ENCODE results near the gene RSL1D1.

RSL1D1 gene

DNA sequence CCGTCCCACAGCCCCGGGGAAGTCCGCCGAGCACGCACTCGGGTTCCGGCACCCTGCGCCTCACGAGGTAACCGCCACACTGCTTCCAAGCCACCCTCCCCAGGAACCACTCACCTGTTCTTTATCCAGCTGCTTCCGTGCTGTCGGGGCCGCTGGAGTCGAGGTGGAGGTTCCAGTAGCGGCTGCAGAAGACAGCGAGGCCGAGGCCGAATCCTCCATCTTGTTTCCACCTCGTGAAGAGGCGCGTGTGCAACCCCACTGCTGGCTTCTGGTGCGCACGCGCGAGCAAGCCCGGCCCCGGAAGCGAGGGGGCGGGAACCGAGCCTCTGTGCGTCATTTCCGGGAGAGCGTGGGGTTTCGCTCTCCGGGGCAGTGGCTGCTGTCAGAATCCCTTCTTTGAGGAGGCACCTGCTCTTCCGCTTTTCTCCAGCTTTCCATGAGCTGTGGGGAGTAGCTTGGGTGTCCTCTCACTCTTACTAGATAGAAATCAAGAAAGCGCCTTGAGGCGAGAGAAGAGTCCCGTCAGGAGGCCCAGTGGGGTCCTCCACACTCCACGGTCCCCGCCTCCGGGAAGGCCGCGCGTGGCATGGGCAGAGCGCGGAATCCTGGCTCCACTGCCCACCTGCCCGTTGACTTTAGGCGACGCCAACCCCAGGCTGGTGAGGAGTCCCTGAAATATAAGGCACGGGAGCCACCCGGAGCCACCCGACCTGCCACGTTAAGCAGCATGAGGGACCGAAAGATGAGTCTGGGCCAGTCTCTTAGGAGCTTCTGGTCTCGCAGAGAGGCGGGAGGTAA lies at the start of gene RSL1D1:
RSL1D1 (minus strand) TSS at position 249 of the 798 bp plus-strand sequence; CDS start at position 219, 30 bp downstream.
- DNase-seq (ENCODE audit: extremely low read depth in 1 of 2, low read depth in 1 of 2), result peak; percentile 76 to 89

DNA sequence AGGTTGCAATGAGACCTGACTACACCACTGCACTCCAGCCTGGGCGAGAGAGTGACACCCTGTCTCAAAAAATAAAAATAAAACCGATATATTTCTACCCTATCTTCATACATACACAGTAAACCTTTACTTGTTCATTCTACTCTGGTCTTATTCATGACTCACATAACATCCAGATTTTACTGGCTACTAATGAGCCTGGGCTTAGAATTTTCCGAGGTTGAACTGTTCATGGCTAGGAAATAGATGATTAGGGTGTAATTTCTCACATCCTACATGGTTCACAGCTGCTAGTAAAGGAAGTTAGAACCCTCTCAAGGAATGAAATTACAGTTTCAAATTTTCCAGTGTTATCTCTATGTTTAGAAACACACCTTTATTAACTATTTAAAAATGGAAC lies 49.7 kb upstream of the RSL1D1 start:
- DNase-seq (ENCODE audit: extremely low read depth in 1 of 2, low read depth in 1 of 2), result no peak

DNA sequence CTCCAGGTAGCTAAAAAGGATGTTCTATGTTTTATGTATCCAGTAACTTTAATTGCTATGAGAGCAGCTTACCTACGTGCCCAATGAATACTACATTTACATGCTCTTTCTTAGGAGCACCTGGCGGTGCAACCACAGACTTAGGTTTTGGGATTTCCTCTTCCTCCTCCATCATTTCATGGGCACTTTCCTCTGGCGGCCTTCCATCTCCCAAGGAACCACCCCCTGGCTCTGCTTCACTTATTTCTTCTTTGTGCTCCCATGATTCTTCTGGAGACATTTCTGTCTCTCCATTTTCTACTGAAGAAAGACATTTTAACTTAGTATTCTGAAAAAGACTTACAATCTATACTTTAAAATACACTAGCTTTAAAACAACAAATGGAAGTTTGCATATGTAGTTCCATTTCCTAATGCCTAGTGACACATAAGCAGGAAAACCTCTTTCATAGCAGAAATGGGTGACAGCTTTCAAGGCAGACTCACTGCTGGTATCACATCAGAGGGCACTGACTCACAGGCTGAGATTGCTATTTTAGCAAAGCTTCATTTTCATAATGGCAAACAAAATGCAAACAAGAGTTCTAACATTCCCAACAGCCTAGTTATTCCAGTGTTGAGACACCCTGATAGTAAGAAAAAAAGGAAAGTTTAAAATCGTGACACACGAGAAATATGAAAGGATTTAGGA lies 45.3 kb upstream of the RSL1D1 start:
- no peak for DNase-seq (ENCODE audit: extremely low read depth in 1 of 2, low read depth in 1 of 2)

DNA sequence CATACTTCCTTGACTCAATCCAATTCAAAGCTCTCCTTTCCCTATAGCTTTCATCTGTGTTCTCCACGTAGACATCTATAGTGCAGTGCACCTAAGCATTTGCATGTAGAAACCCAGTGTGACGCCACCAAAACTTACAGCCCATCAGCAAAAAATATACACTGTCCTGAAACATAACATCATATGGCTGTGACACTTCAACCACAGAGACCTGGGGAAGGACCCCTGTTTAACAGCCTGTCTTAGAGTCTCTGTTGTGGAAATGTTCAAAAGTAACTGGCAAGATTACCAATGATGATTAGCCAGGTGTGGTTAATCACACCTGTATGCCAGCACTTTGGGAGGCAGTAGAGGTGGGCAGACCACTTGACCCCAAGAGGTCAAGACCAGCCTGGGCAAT lies 42.2 kb upstream of the RSL1D1 start:
- no peak for DNase-seq (ENCODE audit: extremely low read depth in 1 of 2, low read depth in 1 of 2)

DNA sequence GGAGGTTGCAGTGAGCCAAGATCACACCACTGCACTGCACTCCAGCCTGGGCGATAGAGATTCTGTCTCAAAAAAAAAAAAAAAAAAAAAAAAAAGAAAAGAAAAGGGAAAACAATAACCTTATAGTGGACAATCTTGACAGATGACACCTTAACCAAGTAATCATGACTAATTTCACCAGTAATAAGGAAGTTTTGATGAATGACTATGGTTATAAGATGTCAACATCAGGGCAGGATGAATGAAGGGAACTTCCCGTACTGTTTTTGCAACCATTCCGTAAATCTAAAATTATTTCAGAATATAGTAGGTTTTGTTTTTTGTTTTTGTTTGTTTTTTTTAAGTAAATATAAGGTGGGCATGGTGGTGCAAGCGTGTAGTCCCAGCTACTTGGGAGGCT lies 41.4 kb upstream of the RSL1D1 start:
- DNase-seq (ENCODE audit: extremely low read depth in 1 of 2, low read depth in 1 of 2), result no peak

DNA sequence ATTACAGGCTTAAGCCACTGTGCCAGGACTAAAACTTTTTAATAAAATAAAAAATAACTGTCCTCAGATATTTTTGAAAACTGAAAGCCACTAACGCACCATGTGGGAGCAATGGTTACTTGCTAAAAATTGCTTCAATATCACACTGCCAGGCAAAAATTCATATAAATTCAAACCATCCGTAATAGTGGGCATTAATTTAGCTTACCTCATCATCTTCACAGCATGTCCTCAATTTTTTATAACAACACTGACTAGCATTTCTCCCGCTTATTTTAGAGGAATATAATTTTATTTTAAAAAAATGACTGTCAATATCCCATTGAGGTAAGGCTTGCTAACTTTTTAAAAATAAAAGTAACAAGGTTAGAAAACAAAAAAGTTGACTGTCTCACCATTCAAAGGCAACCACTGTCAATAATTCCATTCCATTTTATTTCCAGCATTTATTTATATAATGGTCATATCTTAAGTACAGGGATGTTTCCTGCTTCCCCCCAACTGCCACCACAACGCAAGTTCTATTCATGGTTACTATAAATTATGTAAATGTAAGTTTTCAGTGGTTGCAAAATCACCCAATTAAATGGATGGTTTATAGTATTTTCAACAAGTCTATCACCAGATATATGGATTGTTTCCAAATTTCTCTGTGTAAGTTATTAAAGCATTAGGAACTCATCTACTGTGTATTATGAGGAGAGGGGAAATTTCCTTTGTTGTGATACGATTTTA lies 39.1 kb upstream of the RSL1D1 start:
- DNase-seq (ENCODE audit: extremely low read depth in 1 of 2, low read depth in 1 of 2), result no peak

DNA sequence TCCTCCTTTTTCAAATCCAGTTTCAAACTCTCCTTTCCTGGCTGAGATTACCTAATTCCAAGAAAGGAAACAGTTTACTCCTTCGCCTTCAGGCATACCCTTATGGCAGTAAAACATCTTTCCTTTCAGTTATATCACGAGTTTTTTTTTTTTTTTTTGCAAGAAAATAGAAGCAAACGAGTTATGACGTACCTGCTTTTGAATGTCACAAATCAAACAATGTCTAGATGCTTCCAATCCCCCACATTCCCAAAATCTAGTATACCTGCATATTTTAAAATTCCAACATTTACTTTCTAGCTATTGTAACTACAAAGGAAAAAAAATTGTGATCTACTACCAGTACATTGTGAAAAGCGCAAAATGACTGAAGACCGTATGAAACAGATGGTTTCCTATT lies 35.5 kb upstream of the RSL1D1 start:
- DNase-seq (ENCODE audit: extremely low read depth in 1 of 2, low read depth in 1 of 2), result no peak

DNA sequence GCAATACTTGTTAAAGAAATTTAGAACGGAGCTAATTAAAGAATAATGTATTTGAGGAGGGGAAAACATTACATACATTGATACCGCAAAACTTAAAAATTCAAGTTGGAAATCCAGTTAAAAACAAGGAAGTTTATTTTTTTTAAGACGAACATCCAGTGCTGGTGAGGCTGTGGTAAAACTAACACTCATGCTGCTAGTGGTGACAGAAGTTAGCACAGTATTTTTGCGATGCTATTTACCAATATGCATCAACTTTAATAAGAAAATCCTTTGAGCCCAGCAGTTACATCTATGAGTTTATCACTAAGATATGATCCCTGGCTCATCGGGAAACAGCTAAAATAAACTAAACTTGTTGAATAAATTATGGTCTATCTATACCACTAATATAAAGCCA lies 32.7 kb upstream of the RSL1D1 start:
- no peak for DNase-seq (ENCODE audit: extremely low read depth in 1 of 2, low read depth in 1 of 2)

DNA sequence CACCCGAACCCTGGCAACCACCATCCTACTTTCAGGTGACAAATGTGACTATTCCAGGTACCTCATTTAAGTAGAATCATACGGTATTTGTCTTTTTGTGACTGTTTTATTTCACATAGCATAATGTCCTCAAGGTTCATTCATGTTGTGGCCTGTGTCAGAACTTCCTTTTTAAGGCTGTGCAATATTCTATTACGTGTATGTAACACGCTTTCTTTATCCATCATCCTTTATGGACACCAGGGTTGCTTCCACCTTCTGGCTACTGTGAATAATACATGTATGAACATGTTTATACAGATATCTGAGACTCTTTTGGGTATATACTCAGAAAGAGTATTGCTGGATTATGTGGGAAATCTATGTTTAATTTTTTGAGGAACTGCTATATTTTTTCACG lies 28.7 kb upstream of the RSL1D1 start:
- DNase-seq (ENCODE audit: extremely low read depth in 1 of 2, low read depth in 1 of 2), result no peak

DNA sequence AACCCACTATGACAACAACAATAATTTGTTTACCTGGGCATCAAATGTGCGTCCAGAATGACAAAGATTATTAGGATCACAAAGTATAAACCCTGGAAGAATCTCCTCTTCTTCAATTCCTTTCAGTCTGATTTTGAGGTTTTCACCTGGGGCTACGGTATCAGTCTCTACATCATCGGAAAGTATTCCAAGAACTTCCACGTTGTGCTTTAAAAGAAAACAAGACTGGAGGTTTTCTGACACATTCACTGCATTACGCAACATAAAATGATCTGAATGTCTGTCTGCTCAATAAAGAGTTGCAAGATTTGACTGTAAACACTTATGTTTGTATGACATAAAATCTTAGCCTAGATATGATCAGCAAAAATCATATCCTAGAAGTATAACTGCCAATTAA lies 26.0 kb upstream of the RSL1D1 start:
- DNase-seq (ENCODE audit: extremely low read depth in 1 of 2, low read depth in 1 of 2), result no peak

DNA sequence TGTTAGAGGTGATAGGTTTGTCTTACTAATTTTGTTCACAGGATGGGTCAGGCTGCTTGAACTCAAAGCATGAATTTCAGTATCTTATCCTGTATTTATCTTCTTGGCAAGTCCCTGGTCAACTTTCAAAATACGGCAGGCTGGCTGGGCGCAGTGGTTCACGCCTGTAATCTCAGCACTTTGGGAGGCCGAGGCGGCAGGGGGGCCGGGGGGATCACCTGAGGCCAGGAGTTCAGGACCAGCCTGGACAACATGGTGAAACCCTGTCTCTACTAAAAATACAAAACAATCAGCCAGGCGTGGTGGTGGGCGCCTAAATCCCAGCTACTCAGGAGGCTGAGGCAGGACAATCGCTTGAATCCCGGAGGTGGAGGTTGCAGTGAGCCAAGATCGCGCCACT lies 25.0 kb upstream of the RSL1D1 start:
- DNase-seq (ENCODE audit: extremely low read depth in 1 of 2, low read depth in 1 of 2), result no peak

DNA sequence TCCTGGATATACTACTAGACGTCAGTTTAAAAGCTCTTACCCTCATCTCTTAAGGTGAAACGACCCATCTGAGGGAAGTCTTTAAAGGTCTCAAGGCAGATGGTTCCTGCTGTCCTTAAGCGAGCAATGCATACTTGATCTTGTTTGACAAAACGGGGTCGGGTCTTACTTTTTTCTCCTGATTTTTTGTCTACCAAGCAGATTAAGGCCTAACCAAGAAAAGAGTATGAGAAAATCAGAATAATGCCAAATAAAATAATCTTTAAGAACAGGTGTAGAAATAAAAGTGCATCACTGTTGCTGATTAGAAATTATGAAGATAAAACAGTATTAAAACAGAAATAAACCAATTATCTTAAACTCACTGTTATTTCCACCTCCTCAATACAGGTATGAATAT lies 24.4 kb upstream of the RSL1D1 start:
- DNase-seq (ENCODE audit: extremely low read depth in 1 of 2, low read depth in 1 of 2), result no peak

DNA sequence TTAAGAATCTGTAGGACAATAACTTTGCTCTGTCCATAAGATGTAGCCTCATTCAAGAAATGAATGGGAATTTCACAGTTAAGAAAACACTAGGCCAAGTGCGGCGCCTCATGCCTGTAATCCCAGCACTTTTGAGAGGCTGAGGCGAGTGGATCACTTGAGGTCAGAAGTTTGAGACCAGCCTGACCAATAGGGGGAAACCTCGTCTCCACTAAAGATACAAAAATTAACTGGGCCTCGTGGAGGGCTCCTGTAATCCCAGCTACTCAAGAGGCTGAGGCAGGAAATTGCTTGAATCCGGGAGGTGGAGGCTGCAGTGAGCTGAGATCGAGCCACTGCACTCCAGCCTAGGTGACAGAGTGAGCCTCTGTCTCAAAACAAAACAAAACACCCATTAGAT lies 19.9 kb upstream of the RSL1D1 start:
- no peak for DNase-seq (ENCODE audit: extremely low read depth in 1 of 2, low read depth in 1 of 2)

DNA sequence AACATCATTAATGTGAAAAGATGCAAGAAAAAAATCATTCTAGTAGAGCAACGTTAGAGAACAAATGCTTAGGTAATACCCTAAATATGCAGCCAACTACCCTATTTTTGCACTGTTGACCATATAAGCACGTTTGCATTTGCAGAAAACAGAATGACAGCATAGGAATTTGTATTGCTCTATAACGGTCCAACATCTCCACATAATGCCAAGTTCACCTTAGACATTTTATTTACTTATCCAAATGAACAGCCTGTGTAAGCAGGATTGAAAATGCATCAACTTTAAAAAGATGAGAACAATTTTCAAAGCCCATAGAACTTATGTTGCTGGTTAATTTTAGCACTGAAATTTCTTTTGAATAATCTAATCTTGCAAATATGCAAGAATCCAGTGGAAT lies 19.1 kb upstream of the RSL1D1 start:
- no peak for DNase-seq (ENCODE audit: extremely low read depth in 1 of 2, low read depth in 1 of 2)

DNA sequence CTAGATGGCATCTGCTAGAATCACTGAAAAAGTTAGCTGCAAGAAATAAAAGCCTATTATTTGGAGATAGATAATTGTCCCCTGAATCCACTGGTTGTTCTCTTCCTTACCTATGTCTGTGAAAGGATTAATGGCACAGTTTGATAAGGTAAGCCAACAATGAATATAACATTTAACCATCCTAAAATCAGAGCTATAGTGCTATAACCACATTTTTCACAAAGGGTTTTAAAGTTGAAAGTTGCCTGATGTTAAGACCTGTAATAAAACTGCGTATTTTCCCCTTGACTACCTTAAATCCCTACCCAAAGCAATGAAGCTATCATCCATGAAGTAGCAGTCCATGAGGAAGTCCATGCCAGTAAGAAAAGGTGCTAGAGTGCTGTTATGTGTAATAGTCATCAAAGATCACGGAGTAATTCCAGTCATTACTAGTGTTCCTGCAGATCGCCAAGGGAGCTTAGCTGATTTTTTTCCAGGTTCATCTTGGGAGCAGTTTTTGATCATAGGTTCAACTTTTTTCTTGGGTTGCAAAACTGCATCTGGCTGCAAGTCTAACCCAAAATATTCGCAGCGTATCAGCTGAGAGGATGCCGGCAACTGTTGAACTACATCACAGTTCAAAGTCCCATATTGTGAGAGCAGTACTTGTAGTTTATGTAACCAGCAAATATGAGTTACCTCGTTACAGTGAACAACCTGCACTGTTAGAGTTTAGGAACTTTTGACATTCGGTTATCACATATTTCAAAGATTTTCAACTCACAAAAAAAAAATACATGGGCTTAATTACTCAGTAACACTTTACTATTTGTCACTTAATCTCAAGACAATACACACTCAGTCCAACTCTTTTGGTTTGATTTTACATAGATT lies 18.2 kb upstream of the RSL1D1 start:
- DNase-seq (ENCODE audit: extremely low read depth in 1 of 2, low read depth in 1 of 2), result no peak

DNA sequence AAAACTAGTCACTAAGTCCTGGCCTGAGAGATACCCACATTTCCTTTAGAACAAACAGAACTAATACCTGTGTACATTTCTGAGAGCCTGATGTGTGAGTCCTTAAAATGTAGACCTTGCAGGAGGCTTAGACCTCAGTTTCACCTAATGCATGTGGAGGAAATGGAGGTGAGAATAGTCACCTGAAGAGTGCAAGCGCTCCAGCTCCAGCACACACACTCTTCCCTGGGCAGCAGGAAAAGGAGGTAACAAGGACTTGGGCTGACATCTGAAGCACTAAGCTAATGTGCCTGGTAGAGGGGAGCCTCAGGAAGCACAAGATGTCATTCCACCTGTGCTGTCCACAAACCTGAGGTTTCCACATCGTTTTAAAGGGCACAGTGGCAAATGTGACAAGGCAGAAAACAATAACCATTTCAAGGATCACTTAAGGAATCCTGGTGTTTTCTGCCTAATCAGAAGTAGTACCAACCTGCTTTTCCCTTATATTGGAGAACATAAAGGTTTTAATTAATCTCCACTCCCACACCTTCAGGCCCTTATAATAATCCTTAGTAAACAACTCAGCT lies 17.2 kb upstream of the RSL1D1 start:
- DNase-seq (ENCODE audit: extremely low read depth in 1 of 2, low read depth in 1 of 2), result no peak

DNA sequence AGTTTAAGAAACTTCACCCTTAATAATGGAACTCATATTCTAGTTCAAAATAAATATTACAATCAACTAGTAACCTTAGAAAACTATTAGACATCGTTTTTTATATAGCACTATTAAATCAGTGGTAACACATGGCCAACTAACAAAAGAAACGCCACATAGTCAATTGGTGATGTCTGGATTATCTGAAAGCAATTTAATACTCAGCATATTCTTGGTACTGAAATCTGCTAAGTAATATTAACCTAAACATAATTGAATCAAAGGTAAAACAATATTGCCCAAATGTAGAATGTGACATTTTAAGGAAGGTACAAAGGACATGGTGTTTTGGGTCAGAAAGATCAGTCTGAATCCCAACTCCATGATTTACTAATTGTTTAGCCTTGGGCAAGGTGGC lies 11.1 kb upstream of the RSL1D1 start:
- no peak for DNase-seq (ENCODE audit: extremely low read depth in 1 of 2, low read depth in 1 of 2)

DNA sequence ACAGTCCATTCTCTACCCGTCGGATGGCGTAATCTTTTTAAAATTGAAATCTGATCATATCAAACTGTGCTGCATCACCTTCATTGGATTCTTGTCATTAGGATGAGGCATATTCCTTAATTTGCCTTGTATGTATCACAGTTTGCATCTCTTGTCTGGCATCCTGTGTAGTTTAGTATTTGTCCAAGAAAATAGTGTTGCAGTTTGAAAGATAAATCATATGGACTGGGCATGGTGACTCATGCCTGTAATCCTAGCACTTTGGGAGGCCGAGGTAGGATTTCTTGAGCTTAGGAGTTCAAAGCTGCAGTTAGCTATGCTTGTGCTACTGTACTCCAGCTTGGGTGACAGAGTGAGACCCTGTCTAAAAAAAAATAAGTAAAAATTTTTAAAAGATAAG lies 5.8 kb upstream of the RSL1D1 start:
- DNase-seq (ENCODE audit: extremely low read depth in 1 of 2, low read depth in 1 of 2), result no peak

DNA sequence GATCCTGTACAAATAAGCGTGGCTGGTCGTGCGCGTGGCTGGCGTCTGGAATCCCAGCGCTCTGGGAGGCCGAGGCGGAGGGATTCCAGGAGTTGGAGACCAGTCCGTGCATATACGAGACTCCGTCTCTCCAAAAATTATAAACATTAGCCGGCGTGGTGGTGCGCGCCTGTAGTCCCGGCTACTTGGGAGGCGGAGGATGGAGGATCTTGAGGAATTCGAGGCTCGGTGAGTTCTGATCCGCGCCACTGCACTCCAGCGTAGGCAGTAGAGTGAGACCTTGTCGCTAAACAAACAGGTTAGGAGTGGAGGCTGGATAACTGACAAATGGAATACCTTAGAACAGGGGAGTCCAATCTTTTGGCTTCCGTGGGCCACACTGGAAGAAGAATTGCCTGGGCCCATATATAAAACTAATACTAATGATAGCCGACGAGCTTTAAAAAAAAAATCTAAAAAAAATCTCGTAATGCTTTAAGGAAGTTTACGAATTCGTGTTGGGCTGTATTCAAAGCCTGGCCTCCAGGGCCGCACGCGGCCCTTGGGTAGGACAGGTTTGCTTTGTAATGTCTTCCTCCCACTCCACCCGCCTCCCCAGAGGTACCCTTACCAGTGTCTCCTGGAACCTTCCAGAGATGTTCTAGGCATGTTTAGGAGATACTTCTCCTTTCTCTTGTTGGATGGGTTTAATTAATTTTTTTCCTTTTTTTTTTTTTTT lies 909 bp upstream of the RSL1D1 start:
- no peak for DNase-seq (ENCODE audit: extremely low read depth in 1 of 2, low read depth in 1 of 2)

DNA sequence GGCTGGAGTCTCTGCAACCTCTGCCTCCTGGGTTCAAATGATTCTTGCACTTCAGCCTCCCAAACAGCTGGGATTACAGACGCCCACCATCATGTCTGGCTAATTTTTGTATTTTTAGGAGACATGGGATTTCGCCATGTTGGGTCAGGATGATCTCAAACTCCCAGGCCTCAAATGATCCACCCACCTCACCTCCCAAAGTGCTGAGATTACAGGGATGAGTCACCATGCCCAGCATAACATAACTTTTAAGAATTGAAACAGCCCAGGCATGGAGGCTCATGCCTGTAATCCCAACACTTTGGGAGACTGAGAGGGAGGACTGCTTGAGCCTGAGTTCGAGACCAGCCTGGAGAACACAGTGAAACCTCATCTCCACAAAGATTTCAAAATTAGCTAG lies 2.5 kb downstream of the RSL1D1 start:
- no peak for DNase-seq (ENCODE audit: extremely low read depth in 1 of 2, low read depth in 1 of 2)

Data from stimulated activated CD8-positive, alpha-beta memory T cell treated with anti-CD3 and anti-CD28 coated beads, Interleukin-7, amount 100 ng/mL, for 48 hours (primary cell).